ENCODE measurements around the gene ARMH1. TPM values are rescaled to one million over a fixed set of nuclear protein-coding genes. Genes with fewer than 3 reads are reported as not detected.
A peak's percentile ranks its signal among the peaks of the same experiment; 100 is the strongest.
"Not testable (repeated sequence)": the region's sequence is repeated elsewhere in the genome, so short reads cannot be mapped to it uniquely, and the experiment has no call there.

The ARMH1 gene
- polyA plus RNA-seq, 1 donor, result 1.8 TPM

- DNase-seq (ENCODE audit: low read depth), result no peak
Measured at GRCh38 chr1:44694863-44695478, 20.5 kb downstream of the ARMH1 start.

- no peak for DNase-seq (ENCODE audit: low read depth)
Measured at GRCh38 chr1:44695671-44696070, 21.2 kb downstream of the ARMH1 start.

- no peak for DNase-seq (ENCODE audit: low read depth)
Measured at GRCh38 chr1:44696101-44696500, 21.6 kb downstream of the ARMH1 start.

- DNase-seq (ENCODE audit: low read depth), result no peak
Measured at GRCh38 chr1:44696789-44697345, 22.4 kb downstream of the ARMH1 start.

- DNase-seq (ENCODE audit: low read depth), result no peak
Measured at GRCh38 chr1:44698138-44698537, 23.6 kb downstream of the ARMH1 start.

- not testable (repeated sequence) for DNase-seq (ENCODE audit: low read depth)
Measured at GRCh38 chr1:44699375-44699774, 24.9 kb downstream of the ARMH1 start.

GRCh38 chr1:44700573-44700972 is 26.1 kb downstream of the ARMH1 start:
- no peak for DNase-seq (ENCODE audit: low read depth)

GRCh38 chr1:44701141-44701573 is 26.6 kb downstream of the ARMH1 start:
- no peak for DNase-seq (ENCODE audit: low read depth)

- DNase-seq (ENCODE audit: low read depth), result no peak
Measured at GRCh38 chr1:44705470-44705869, 31.0 kb downstream of the ARMH1 start.

- DNase-seq (ENCODE audit: low read depth), result no peak
Measured at GRCh38 chr1:44705938-44706337, 31.4 kb downstream of the ARMH1 start.

GRCh38 chr1:44707112-44707881 is 32.8 kb downstream of the ARMH1 start:
- no peak for DNase-seq (ENCODE audit: low read depth)

GRCh38 chr1:44707959-44708831 is 33.7 kb downstream of the ARMH1 start:
- peak; percentile 20 for DNase-seq (ENCODE audit: low read depth)

GRCh38 chr1:44713321-44713781 is 38.8 kb downstream of the ARMH1 start:
- no peak for DNase-seq (ENCODE audit: low read depth)

- no peak for DNase-seq (ENCODE audit: low read depth)
Measured at GRCh38 chr1:44714532-44714931, 40.0 kb downstream of the ARMH1 start.

GRCh38 chr1:44714944-44715571 is 40.5 kb downstream of the ARMH1 start:
- DNase-seq (ENCODE audit: low read depth), result no peak

- no peak for DNase-seq (ENCODE audit: low read depth)
Measured at GRCh38 chr1:44717156-44717555, 42.6 kb downstream of the ARMH1 start.

- no peak for DNase-seq (ENCODE audit: low read depth)
Measured at GRCh38 chr1:44717653-44718052, 43.1 kb downstream of the ARMH1 start.

GRCh38 chr1:44718091-44718490 is 43.6 kb downstream of the ARMH1 start:
- DNase-seq (ENCODE audit: low read depth), result no peak

GRCh38 chr1:44719318-44719717 is 44.8 kb downstream of the ARMH1 start:
- DNase-seq (ENCODE audit: low read depth), result no peak

GRCh38 chr1:44720281-44720680 is 45.8 kb downstream of the ARMH1 start:
- DNase-seq (ENCODE audit: low read depth), result no peak
